K562 (cell line): Measurements from ENCODE around the gene WSCD2.

Experiments
- FOS ChIP-seq: IDR thresholded peaks from 3 replicates; pipeline ENCODE4 v1.6.1; 2011; ENCODE audit not compliant: insufficient read length; ENCODE audit errors: extremely low read depth
- KLF1 ChIP-seq: fragments of 450-650 bp; IDR thresholded peaks from 2 replicates; pipeline ENCODE4 v1.6.1; 2016; ENCODE audit warnings: missing genetic modification characterization, missing compliant biosample characterization
- MAFG ChIP-seq: fragments of 450-650 bp; conservative IDR thresholded peaks from 2 replicates; pipeline ENCODE4 v1.6.1; 2016; ENCODE audit warnings: missing genetic modification characterization, missing compliant biosample characterization
- MED1 ChIP-seq: sonication (generic); formaldehyde crosslinking; IDR thresholded peaks from 2 replicates; pipeline ENCODE4 v1.8.1; 2023; ENCODE audit warnings: missing genetic modification reagents, borderline replicate concordance
- MTA3 ChIP-seq: fragments of 450-650 bp; formaldehyde crosslinking; IDR thresholded peaks from 2 replicates; pipeline ENCODE4 v1.6.1; 2017; ENCODE audit warnings: mild to moderate bottlenecking, borderline replicate concordance
- NBN ChIP-seq: fragments of 450-650 bp; IDR thresholded peaks from 2 replicates; pipeline ENCODE4 v1.6.1; 2016; ENCODE audit warnings: low read depth, mild to moderate bottlenecking
- NFATC3 ChIP-seq: fragments of 450-650 bp; IDR thresholded peaks from 2 replicates; pipeline ENCODE4 v1.6.1; 2017; ENCODE audit warnings: mild to moderate bottlenecking
- ZNF217 ChIP-seq: sonication (generic); formaldehyde crosslinking; IDR thresholded peaks from 2 replicates; pipeline ENCODE4 v1.8.0; 2022; ENCODE audit warnings: mild to moderate bottlenecking, missing genetic modification reagents
- TF ChIP-seq, protein P1 (sequence below), 3 experiments: IDR thresholded peaks in 2 of 3; conservative IDR thresholded peaks in 1 of 3; 2 replicates each; pipeline ENCODE4 v1.5.1; 2011 to 2012; ENCODE audit warnings: low read length in 3 of 3, mild to moderate bottlenecking in 3 of 3, control low read depth in 2 of 3, improper control_type of control experiment in 1 of 3, inconsistent platforms in 1 of 3, low read depth in 1 of 3, mixed read lengths in 1 of 3, moderate library complexity in 1 of 3; ENCODE audit not compliant: insufficient read depth in 2 of 3
- TF ChIP-seq, protein P2 (sequence below): sonication (generic); formaldehyde crosslinking; IDR thresholded peaks from 2 replicates; pipeline ENCODE4 v1.8.0; 2022; ENCODE audit warnings: mild to moderate bottlenecking, missing genetic modification reagents
- TF ChIP-seq, protein P3 (sequence below): sonication (generic); formaldehyde crosslinking; IDR thresholded peaks from 2 replicates; pipeline ENCODE4 v1.8.1; 2022; ENCODE audit warnings: missing genetic modification reagents
- TF ChIP-seq, protein P4 (sequence below): fragments of 450-650 bp; IDR thresholded peaks from 2 replicates; pipeline ENCODE4 v1.6.1; 2018; ENCODE audit not compliant: partially characterized antibody
- TF ChIP-seq, protein P5 (sequence below): sonication (generic); formaldehyde crosslinking; IDR thresholded peaks from 2 replicates; pipeline ENCODE4 v1.8.0; 2022; ENCODE audit warnings: mild to moderate bottlenecking, low read depth, missing genetic modification reagents

DNA sequence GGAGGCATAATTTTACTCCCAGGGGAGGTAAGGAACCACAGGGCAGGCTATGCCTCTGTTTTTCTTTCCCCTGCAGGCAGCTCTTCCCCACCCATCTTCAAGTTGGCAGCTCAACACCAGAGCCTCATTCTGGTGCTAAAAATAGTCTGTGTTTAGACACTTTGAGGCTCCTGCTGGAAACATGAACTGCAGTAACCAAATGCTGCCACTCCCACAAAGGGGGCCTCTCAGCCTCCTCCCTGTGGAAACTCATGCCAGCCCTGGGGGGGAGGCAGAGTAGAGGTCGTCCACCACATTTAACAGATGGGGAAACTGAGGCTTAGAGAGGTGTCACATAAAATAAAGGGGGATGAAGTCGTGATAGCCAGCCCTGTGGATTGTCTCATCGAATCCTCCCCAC is 61.4 kb downstream of the WSCD2 start:
- TF ChIP-seq ZNF217 (CRISPR knock-in tag) = no peak
- no peak for TF ChIP-seq NBN
- no peak for TF ChIP-seq MED1 (CRISPR knock-in tag)
- no peak for TF ChIP-seq FOS
- TF ChIP-seq, protein P1, sequence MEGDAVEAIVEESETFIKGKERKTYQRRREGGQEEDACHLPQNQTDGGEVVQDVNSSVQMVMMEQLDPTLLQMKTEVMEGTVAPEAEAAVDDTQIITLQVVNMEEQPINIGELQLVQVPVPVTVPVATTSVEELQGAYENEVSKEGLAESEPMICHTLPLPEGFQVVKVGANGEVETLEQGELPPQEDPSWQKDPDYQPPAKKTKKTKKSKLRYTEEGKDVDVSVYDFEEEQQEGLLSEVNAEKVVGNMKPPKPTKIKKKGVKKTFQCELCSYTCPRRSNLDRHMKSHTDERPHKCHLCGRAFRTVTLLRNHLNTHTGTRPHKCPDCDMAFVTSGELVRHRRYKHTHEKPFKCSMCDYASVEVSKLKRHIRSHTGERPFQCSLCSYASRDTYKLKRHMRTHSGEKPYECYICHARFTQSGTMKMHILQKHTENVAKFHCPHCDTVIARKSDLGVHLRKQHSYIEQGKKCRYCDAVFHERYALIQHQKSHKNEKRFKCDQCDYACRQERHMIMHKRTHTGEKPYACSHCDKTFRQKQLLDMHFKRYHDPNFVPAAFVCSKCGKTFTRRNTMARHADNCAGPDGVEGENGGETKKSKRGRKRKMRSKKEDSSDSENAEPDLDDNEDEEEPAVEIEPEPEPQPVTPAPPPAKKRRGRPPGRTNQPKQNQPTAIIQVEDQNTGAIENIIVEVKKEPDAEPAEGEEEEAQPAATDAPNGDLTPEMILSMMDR (IDR thresholded peaks at IDR 0.05 in 2 of 3, conservative IDR thresholded peaks at IDR 0.05 in 1 of 3; ENCODE audit: insufficient read depth in 2 of 3, low read depth in 1 of 3, low read length in 3 of 3) = no peak
- no peak for TF ChIP-seq NFATC3
- no peak for TF ChIP-seq MTA3
- no peak for TF ChIP-seq KLF1 (tag)
- TF ChIP-seq, protein P2, sequence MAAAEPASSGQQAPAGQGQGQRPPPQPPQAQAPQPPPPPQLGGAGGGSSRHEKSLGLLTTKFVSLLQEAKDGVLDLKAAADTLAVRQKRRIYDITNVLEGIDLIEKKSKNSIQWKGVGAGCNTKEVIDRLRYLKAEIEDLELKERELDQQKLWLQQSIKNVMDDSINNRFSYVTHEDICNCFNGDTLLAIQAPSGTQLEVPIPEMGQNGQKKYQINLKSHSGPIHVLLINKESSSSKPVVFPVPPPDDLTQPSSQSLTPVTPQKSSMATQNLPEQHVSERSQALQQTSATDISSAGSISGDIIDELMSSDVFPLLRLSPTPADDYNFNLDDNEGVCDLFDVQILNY (CRISPR knock-in tag) = no peak
- TF ChIP-seq, protein P3, sequence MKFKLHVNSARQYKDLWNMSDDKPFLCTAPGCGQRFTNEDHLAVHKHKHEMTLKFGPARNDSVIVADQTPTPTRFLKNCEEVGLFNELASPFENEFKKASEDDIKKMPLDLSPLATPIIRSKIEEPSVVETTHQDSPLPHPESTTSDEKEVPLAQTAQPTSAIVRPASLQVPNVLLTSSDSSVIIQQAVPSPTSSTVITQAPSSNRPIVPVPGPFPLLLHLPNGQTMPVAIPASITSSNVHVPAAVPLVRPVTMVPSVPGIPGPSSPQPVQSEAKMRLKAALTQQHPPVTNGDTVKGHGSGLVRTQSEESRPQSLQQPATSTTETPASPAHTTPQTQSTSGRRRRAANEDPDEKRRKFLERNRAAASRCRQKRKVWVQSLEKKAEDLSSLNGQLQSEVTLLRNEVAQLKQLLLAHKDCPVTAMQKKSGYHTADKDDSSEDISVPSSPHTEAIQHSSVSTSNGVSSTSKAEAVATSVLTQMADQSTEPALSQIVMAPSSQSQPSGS (CRISPR knock-in tag) = no peak
- TF ChIP-seq MAFG = no peak
- TF ChIP-seq, protein P4, sequence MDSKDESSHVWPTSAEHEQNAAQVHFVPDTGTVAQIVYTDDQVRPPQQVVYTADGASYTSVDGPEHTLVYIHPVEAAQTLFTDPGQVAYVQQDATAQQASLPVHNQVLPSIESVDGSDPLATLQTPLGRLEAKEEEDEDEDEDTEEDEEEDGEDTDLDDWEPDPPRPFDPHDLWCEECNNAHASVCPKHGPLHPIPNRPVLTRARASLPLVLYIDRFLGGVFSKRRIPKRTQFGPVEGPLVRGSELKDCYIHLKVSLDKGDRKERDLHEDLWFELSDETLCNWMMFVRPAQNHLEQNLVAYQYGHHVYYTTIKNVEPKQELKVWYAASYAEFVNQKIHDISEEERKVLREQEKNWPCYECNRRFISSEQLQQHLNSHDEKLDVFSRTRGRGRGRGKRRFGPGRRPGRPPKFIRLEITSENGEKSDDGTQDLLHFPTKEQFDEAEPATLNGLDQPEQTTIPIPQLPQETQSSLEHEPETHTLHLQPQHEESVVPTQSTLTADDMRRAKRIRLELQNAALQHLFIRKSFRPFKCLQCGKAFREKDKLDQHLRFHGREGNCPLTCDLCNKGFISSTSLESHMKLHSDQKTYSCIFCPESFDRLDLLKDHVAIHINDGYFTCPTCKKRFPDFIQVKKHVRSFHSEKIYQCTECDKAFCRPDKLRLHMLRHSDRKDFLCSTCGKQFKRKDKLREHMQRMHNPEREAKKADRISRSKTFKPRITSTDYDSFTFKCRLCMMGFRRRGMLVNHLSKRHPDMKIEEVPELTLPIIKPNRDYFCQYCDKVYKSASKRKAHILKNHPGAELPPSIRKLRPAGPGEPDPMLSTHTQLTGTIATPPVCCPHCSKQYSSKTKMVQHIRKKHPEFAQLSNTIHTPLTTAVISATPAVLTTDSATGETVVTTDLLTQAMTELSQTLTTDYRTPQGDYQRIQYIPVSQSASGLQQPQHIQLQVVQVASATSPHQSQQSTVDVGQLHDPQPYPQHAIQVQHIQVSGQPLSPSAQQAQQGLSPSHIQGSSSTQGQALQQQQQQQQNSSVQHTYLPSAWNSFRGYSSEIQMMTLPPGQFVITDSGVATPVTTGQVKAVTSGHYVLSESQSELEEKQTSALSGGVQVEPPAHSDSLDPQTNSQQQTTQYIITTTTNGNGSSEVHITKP = no peak
- TF ChIP-seq, protein P5, sequence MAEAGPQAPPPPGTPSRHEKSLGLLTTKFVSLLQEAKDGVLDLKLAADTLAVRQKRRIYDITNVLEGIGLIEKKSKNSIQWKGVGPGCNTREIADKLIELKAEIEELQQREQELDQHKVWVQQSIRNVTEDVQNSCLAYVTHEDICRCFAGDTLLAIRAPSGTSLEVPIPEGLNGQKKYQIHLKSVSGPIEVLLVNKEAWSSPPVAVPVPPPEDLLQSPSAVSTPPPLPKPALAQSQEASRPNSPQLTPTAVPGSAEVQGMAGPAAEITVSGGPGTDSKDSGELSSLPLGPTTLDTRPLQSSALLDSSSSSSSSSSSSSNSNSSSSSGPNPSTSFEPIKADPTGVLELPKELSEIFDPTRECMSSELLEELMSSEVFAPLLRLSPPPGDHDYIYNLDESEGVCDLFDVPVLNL (CRISPR knock-in tag) = no peak
